RCC 7860 (cell line): ENCODE measurements around the gene TEP1.
"Not testable (repeated sequence)": the region's sequence is repeated elsewhere in the genome, so short reads cannot be mapped to it uniquely, and the experiment has no call there.

Experiments
- DNase-seq: peaks from one replicate; pipeline ENCODE4 v3.0.0-alpha.2; 2015; ENCODE audit warnings: low spot score
- FAIRE-seq: peaks from 2 replicates; lab custom pipeline; 2012; peaks lifted over from hg19 to GRCh38; lab: Jason Lieb, UNC

The TEP1 gene

GRCh38 chr14:20391505-20391904 is 21.8 kb downstream of the TEP1 start:
- FAIRE-seq = no peak

GRCh38 chr14:20388159-20388558 is 25.1 kb downstream of the TEP1 start:
- DNase-seq (no peak), FAIRE-seq (no peak)

More at GRCh38 chr14:20391505-20391904, 21.8 kb downstream of the TEP1 start:
- no peak for DNase-seq

GRCh38 chr14:20387576-20387975 is 25.7 kb downstream of the TEP1 start:
- FAIRE-seq = no peak

GRCh38 chr14:20386276-20386855 is 26.9 kb downstream of the TEP1 start:
- FAIRE-seq (no peak), DNase-seq (no peak)

More at GRCh38 chr14:20387576-20387975, 25.7 kb downstream of the TEP1 start:
- DNase-seq = no peak

GRCh38 chr14:20384886-20385285 is 28.4 kb downstream of the TEP1 start:
- no peak for FAIRE-seq
- no peak for DNase-seq

GRCh38 chr14:20384321-20384720 is 29.0 kb downstream of the TEP1 start:
- no peak for DNase-seq
- FAIRE-seq = no peak

GRCh38 chr14:20383636-20384035 is 29.7 kb downstream of the TEP1 start:
- no peak for DNase-seq
- no peak for FAIRE-seq

- no peak for FAIRE-seq
- no peak for DNase-seq
These were observed 30.3 kb downstream of the TEP1 start for GRCh38 chr14:20383032-20383431.

GRCh38 chr14:20382526-20382925 is 30.8 kb downstream of the TEP1 start:
- DNase-seq (no peak), FAIRE-seq (no peak)

GRCh38 chr14:20381341-20381740 is 32.0 kb downstream of the TEP1 start:
- FAIRE-seq (no peak), DNase-seq (no peak)

- DNase-seq (no peak), FAIRE-seq (no peak)
These were observed 32.6 kb downstream of the TEP1 start for GRCh38 chr14:20380681-20381080.

GRCh38 chr14:20379743-20380142 is 33.6 kb downstream of the TEP1 start:
- no peak for FAIRE-seq
- DNase-seq = no peak

GRCh38 chr14:20377171-20377570 is 36.1 kb downstream of the TEP1 start:
- no peak for DNase-seq
- no peak for FAIRE-seq

GRCh38 chr14:20376071-20376588 is 37.2 kb downstream of the TEP1 start:
- no peak for FAIRE-seq
- no peak for DNase-seq

- DNase-seq = no peak
- FAIRE-seq = no peak
These were observed 37.8 kb downstream of the TEP1 start for GRCh38 chr14:20375471-20375870.

- FAIRE-seq (no peak), DNase-seq (no peak)
These were observed 40.5 kb downstream of the TEP1 start for GRCh38 chr14:20372796-20373195.

GRCh38 chr14:20365928-20366327 is 47.4 kb downstream of the TEP1 start:
- FAIRE-seq (no peak), DNase-seq (no peak)

- not testable (repeated sequence) for FAIRE-seq, DNase-seq
These were observed 54.8 kb downstream of the TEP1 start for GRCh38 chr14:20358474-20358873.

GRCh38 chr14:20356422-20356821 is 56.9 kb downstream of the TEP1 start:
- DNase-seq (no peak), FAIRE-seq (no peak)

- no peak for FAIRE-seq
- no peak for DNase-seq
These were observed 62.4 kb downstream of the TEP1 start for GRCh38 chr14:20350860-20351259.

GRCh38 chr14:20350282-20350681 is 63.0 kb downstream of the TEP1 start:
- FAIRE-seq = no peak
- DNase-seq = no peak

- no peak for DNase-seq
- FAIRE-seq = no peak
These were observed 65.6 kb downstream of the TEP1 start for GRCh38 chr14:20347747-20348146.

- DNase-seq (no peak), FAIRE-seq (no peak)
These were observed 66.6 kb downstream of the TEP1 start for GRCh38 chr14:20346713-20347112.
